ENCODE measurements around the gene SF3B1. TPM values are rescaled to one million over a fixed set of nuclear protein-coding genes. Genes with fewer than 3 reads are reported as not detected.

The SF3B1 gene
- total and polyA plus RNA-seq, 8 donors: 203 to 613 (median 488) TPM

DNA sequence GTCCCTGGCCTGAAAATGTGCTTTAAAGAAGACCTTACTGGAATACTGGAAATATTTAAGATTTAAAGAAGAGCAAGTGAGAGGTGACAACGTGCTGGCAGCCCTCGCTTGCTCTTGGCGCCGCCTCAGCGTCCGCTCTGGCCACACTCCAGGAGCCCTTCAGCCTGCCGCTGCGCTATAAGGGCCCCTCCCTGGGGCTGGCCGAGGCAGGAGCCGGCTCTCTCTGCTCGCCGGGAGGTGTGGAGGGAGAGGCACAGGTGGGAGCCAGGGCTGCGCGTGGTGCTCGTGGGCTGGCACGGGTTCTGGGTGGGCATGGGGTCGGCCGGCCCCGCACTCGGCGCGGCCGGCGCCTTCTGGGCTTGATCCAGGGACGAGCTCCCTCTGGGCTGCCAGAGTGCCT is 15.6 kb upstream of the SF3B1 start:
- peak; percentile 23 to 83 (median 56) for DNase-seq
- Histone ChIP-seq H3K36me3 (no peaks in the 10 kb centered on the region), H3K27me3 (no peaks in the 10 kb centered on the region), H3K4me1 (peaks cover 7 to 19% of the 10 kb centered on the region in 2 donors), H3K27ac (no peak overlapping the region), H3K9me3 (no peaks in the 10 kb centered on the region), H3K4me3 (no peak overlapping the region)
- intact Hi-C loops (cut with DNase I): no loop called here
- TF ChIP-seq, protein P1, sequence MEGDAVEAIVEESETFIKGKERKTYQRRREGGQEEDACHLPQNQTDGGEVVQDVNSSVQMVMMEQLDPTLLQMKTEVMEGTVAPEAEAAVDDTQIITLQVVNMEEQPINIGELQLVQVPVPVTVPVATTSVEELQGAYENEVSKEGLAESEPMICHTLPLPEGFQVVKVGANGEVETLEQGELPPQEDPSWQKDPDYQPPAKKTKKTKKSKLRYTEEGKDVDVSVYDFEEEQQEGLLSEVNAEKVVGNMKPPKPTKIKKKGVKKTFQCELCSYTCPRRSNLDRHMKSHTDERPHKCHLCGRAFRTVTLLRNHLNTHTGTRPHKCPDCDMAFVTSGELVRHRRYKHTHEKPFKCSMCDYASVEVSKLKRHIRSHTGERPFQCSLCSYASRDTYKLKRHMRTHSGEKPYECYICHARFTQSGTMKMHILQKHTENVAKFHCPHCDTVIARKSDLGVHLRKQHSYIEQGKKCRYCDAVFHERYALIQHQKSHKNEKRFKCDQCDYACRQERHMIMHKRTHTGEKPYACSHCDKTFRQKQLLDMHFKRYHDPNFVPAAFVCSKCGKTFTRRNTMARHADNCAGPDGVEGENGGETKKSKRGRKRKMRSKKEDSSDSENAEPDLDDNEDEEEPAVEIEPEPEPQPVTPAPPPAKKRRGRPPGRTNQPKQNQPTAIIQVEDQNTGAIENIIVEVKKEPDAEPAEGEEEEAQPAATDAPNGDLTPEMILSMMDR (IDR thresholded peaks at IDR 0.05): no peak
- no peak for ATAC-seq

- intact Hi-C loops (cut with DNase I): no loop called here
- H3K27ac ChIP-seq: no peak overlapping the region
- no peaks in the 10 kb centered on the region for H3K27me3 ChIP-seq
- ATAC-seq: no peak
- TF ChIP-seq, protein P1 (IDR thresholded peaks at IDR 0.05): no peak
- no peak for DNase-seq
- peaks cover 0 to 23% of the 10 kb centered on the region in 2 donors for H3K4me1 ChIP-seq
- no peak overlapping the region for H3K4me3 ChIP-seq
- H3K36me3 ChIP-seq: no peaks in the 10 kb centered on the region
- H3K9me3 ChIP-seq: no peaks in the 10 kb centered on the region
Observed at GRCh38 chr2:197446844-197447243, 12.0 kb upstream of the SF3B1 start.

GRCh38 chr2:197445746-197446145 is 10.9 kb upstream of the SF3B1 start:
- no peaks in the 10 kb centered on the region for H3K9me3 ChIP-seq
- DNase-seq (no peak), ATAC-seq (no peak)
- H3K27ac ChIP-seq: no peak overlapping the region
- H3K4me1 ChIP-seq: peaks cover 0 to 23% of the 10 kb centered on the region in 2 donors
- no peaks in the 10 kb centered on the region for H3K27me3 ChIP-seq
- TF ChIP-seq, protein P1 (IDR thresholded peaks at IDR 0.05): no peak
- H3K4me3 ChIP-seq: no peak overlapping the region
- intact Hi-C loops (cut with DNase I): no loop called here
- no peaks in the 10 kb centered on the region for H3K36me3 ChIP-seq

- peak overlapping the region in 1 of 2 donors; percentile 59 for H3K27ac ChIP-seq
- TF ChIP-seq, protein P1 (IDR thresholded peaks at IDR 0.05): no peak
- no peak overlapping the region for H3K4me3 ChIP-seq
- H3K36me3 ChIP-seq: no peaks in the 10 kb centered on the region
- no peak for DNase-seq
- intact Hi-C loops (cut with DNase I): no loop called here
- H3K9me3 ChIP-seq: no peaks in the 10 kb centered on the region
- H3K27me3 ChIP-seq: no peaks in the 10 kb centered on the region
- ATAC-seq: peak; percentile 64
- H3K4me1 ChIP-seq: peaks cover 0 to 23% of the 10 kb centered on the region in 2 donors
Observed at GRCh38 chr2:197442857-197443256, 8.0 kb upstream of the SF3B1 start.

GRCh38 chr2:197437380-197437779 is 2.6 kb upstream of the SF3B1 start:
- Histone ChIP-seq H3K4me3 (no peak overlapping the region), H3K27ac (no peak overlapping the region), H3K9me3 (no peaks in the 10 kb centered on the region), H3K4me1 (peaks cover 11 to 25% of the 10 kb centered on the region in 2 donors), H3K36me3 (no peaks in the 10 kb centered on the region), H3K27me3 (no peaks in the 10 kb centered on the region)
- DNase-seq (no peak), ATAC-seq (no peak)
- TF ChIP-seq, protein P1 (IDR thresholded peaks at IDR 0.05): no peak
- intact Hi-C loops (cut with DNase I): no loop called here

Measured in left lung (tissue), 10 donors.